Liver (tissue), 9 donors: ENCODE measurements around the gene USP9Y. TPM values are rescaled to one million over a fixed set of nuclear protein-coding genes. Genes with fewer than 3 reads are reported as not detected.

Experiments used
- DNase-seq: peaks from one replicate; pipeline ENCODE4 v3.0.0-alpha.2; 2017; ENCODE audit warnings: low spot score
- H3K27ac ChIP-seq, 2 donors: one replicate each; pipeline ENCODE4 v1.7.0; 2013; ENCODE audit warnings: inconsistent platforms in 2 of 2, low read length in 2 of 2, control low read depth in 1 of 2, low read depth in 1 of 2, mild to moderate bottlenecking in 1 of 2
- H3K27me3 ChIP-seq, 4 donors: one replicate each; pipeline versions ENCODE4 v1.6.1 to v1.7.0; 2013; ENCODE audit warnings: low read length in 3 of 4, inconsistent platforms in 1 of 4, mild to moderate bottlenecking in 1 of 4, moderate library complexity in 1 of 4; ENCODE audit not compliant: control insufficient read depth in 4 of 4, insufficient read depth in 4 of 4
- H3K36me3 ChIP-seq, 4 donors: one replicate each; pipeline versions ENCODE4 v1.6.1 to v1.7.0; 2013; ENCODE audit warnings: low read length in 3 of 4, mild to moderate bottlenecking in 3 of 4, low read depth in 1 of 4, moderate library complexity in 1 of 4; ENCODE audit not compliant: control insufficient read depth in 4 of 4, insufficient read depth in 3 of 4
- H3K4me1 ChIP-seq, 4 donors: one replicate each; pipeline versions ENCODE4 v1.6.1 to v1.7.0; 2013; ENCODE audit warnings: low read length in 3 of 4, mild to moderate bottlenecking in 3 of 4, moderate library complexity in 1 of 4; ENCODE audit not compliant: control insufficient read depth in 4 of 4, insufficient read depth in 4 of 4
- H3K4me3 ChIP-seq, 3 donors: one replicate each; pipeline versions ENCODE4 v1.6.1 to v1.7.0; 2013; ENCODE audit warnings: low read length in 3 of 3, control low read depth in 1 of 3, low read depth in 1 of 3, mild to moderate bottlenecking in 1 of 3
- H3K9ac ChIP-seq, 2 donors: one replicate each; pipeline ENCODE4 v1.7.0; 2013; ENCODE audit warnings: low read length in 2 of 2, mild to moderate bottlenecking in 2 of 2, moderate library complexity in 2 of 2, control low read depth in 1 of 2, low read depth in 1 of 2
- H3K9me3 ChIP-seq, 4 donors: one replicate each; pipeline versions ENCODE4 v1.6.1 to v1.7.0; 2013; ENCODE audit warnings: low read length in 3 of 4; ENCODE audit not compliant: control insufficient read depth in 4 of 4
- CTCF ChIP-seq: fragments of 150-350 bp; IDR thresholded peaks from 2 replicates; pipeline ENCODE4 v1.5.1; 2017; ENCODE audit warnings: improper control_type of control experiment, low read depth, low read length; ENCODE audit not compliant: missing input control
- FOXA2 ChIP-seq: IDR thresholded peaks from 2 replicates; pipeline ENCODE4 v1.6.1; 2016; ENCODE audit warnings: antibody characterized with exemption
- GABPA ChIP-seq, 2 donors: IDR thresholded peaks in 1 of 2; conservative IDR thresholded peaks in 1 of 2; 2 replicates each; pipeline ENCODE4 v1.6.1; 2016; ENCODE audit warnings: antibody characterized with exemption in 2 of 2, mild to moderate bottlenecking in 1 of 2, moderate library complexity in 1 of 2
- JUND ChIP-seq, 2 donors: IDR thresholded peaks; 2 replicates each; pipeline ENCODE4 v1.6.1; 2016; ENCODE audit warnings: antibody characterized with exemption in 2 of 2
- MAX ChIP-seq: IDR thresholded peaks from 2 replicates; pipeline ENCODE4 v1.6.1; 2016; ENCODE audit warnings: antibody characterized with exemption
- RAD21 ChIP-seq, 2 donors: IDR thresholded peaks; 2 replicates each; pipeline ENCODE4 v1.6.1; 2016; ENCODE audit warnings: antibody characterized with exemption in 2 of 2, mild to moderate bottlenecking in 2 of 2
- REST ChIP-seq: IDR thresholded peaks from 2 replicates; pipeline ENCODE4 v1.6.1; 2016; ENCODE audit warnings: antibody characterized with exemption, mild to moderate bottlenecking
- SP1 ChIP-seq: IDR thresholded peaks from 2 replicates; pipeline ENCODE4 v1.6.1; 2018; ENCODE audit warnings: antibody characterized with exemption, mild to moderate bottlenecking
- TAF1 ChIP-seq: conservative IDR thresholded peaks from 2 replicates; pipeline ENCODE4 v1.6.1; 2016; ENCODE audit warnings: antibody characterized with exemption, mild to moderate bottlenecking
- ZBTB33 ChIP-seq: IDR thresholded peaks from 2 replicates; pipeline ENCODE4 v1.6.1; 2016; ENCODE audit warnings: antibody characterized with exemption
- WGBS: extraction: QIAGEN DNeasy Blood & Tissue Kit; methylation state at CpG from one replicate; pipeline ENCODE4 v1.1.7; 2013; 5-methylcytosine and 5-hydroxymethylcytosine counted together
- polyA plus RNA-seq, 2 donors: library from polyadenylated mRNA; stranded (reverse) in 1 of 2; unstranded in 1 of 2; fragments of 200-250 nt in 1 of 2; fragments of >200 nt in 1 of 2; fragmentation: Nextera tagmentation in 1 of 2; extraction: Ambion mirVana in 1 of 2; gene quantifications; one replicate each; pipeline versions ENCODE4 v1.2.1 to v1.2.3, GENCODE V29; 2013 to 2015
- total RNA-seq, 2 donors: library from RNA; depleted of rRNA; stranded (reverse); fragments of >200 nt; gene quantifications; one replicate each; pipeline ENCODE4 v1.2.3, GENCODE V29; 2014
- donor health status: healthy.
- donor health status: healthy.
- donor health status: healthy.
- donor health status: healthy.
- donor health status: healthy.

The USP9Y gene
- total and polyA plus RNA-seq, 4 donors: 3.7 to 10.1 TPM; not detected in 2

DNA sequence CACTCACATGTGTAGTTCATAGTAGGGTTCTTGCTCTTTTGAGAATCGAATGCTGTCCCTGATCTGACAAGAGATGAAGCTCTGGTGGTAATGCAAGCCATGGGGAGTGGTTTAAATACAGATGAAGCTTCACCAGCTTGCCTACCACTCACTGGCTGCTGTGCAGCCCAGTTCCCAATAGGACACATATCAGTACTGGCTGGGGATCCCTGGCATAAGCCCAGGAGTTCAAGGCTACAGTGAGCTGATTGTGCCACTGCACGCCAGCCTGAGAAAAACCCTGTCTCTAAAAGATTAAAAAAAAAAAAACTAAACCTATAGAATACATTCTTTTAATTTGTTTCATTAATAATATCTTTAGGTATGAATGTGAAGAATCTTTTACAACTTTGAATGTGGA lies 136.5 kb downstream of the USP9Y start (continued):
- TF ChIP-seq ZBTB33 (no peak), RAD21 (IDR thresholded peaks at IDR 0.05) (no peak), SP1 (no peak), MAX (no peak), JUND (IDR thresholded peaks at IDR 0.05) (no peak)

DNA sequence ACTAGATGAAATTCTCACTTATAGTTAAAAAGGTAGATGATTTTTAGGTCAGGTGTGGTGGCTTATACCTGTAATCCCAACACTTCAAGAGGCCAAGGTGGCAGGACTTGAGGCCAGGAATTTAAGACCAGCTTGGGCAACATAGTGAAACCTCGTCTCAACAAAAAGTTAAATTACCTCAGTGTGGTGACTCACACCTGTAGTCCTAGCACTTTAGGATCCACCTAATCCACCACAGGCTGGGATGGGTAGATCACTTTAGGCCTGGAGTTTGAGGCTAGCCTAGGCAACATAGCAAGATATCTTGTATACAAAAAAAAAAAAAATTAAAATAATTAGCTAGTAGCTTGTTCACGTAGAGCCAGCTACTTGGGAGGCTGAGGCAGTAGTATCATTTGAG lies 140.3 kb downstream of the USP9Y start:
- no peak overlapping the region for H3K9ac ChIP-seq
- no peak overlapping the region for H3K27ac ChIP-seq

More for the DNA sequence above, 140.3 kb downstream of the USP9Y start:
- H3K9me3 ChIP-seq: no peaks in the 10 kb centered on the region
- H3K27me3 ChIP-seq: no peaks in the 10 kb centered on the region
- WGBS: 95% methylated on average over 2 of the region's 2 CpGs
- no peak overlapping the region for H3K4me3 ChIP-seq
- H3K36me3 ChIP-seq: peaks cover 0 to 2% (median 0%) of the 10 kb centered on the region in 4 donors
- TF ChIP-seq REST (no peak), FOXA2 (no peak), CTCF (no peak), ZBTB33 (no peak), GABPA (IDR thresholded peaks at IDR 0.05 in 1 of 2, conservative IDR thresholded peaks at IDR 0.05 in 1 of 2) (no peak), TAF1 (no peak)
- DNase-seq: no peak
- no peaks in the 10 kb centered on the region for H3K4me1 ChIP-seq
